RCC 7860 (cell line): ENCODE measurements around the gene CA10.

ENCODE experiments used
- DNase-seq: peaks from one replicate; pipeline ENCODE4 v3.0.0-alpha.2; 2015; ENCODE audit warnings: low spot score
- FAIRE-seq: peaks from 2 replicates; lab custom pipeline; 2012; peaks lifted over from hg19 to GRCh38; lab: Jason Lieb, UNC

The CA10 gene

DNA sequence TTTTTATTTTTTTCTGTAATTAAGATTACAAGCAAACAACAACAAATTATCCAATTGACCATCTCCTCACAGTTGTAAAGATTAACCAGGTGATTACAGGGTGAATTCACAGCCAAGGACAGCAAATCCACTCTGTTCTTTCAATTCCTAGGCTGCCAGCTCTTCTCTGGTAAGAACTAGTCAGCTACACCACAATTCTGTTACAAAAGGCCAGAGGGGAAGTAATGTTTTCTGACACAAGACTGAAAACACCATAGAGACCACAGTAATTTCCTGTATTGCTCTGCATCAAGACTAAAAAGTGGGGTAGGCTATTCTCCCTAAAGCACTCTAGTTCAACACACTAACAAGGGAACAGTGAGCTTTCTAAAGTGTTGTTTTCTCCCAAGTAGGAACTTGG lies 10.6 kb downstream of the CA10 start:
- DNase-seq (no peak), FAIRE-seq (no peak)

DNA sequence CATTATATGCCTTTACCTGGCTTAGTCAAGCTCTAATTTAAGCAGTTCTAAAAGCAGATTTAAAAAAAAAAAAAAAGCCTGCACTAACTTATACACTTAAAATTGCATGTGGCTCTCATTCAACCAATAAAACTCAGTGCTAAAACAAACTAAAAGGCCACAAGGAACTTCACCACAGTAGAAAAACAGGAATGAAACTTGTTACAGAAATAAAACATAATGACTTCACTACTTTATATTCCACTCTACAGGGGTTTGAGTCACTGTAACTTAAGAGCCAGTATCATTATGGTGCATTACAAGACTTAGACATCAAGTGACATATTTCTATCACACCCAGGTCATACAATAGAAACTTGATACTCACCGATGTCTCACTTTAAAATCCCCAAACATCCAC lies 11.1 kb downstream of the CA10 start:
- FAIRE-seq (no peak), DNase-seq (no peak)

DNA sequence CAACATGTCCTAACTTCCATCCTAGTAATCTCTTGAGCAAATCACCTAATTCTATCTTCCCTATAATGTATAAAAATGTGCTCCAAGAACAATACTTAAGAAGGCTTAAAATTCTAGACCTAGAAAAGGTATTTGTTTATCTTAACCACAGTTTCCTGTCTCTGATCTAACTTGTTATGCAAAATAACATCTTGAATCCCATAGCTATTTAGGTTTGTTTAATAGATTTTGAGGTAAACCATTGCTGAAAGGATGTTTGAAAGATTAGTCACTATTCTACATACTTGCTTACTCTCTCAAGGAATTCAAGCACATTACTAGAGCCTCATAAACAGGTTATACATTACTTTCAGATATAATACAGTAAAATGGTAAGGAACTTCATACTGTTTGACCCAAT lies 13.0 kb downstream of the CA10 start:
- DNase-seq (no peak), FAIRE-seq (no peak)

DNA sequence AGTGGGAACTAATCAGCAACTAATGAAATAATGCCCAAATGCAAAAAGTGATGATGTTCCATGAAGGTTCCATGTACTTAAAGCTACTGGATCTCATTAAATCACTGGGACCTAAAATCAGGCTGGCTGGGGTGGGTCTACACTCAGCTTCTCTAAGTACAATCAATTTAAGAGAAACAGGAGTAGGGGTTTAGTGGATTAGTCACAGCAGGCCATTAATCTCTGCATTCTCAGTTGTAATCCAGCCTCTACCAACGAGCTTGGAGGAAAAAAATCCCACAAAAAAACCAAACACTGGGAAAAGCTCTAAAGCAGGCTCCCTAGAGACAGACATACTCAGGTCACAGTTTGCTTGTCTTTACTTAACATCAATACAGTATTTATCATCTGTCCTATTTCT lies 15.0 kb downstream of the CA10 start:
- FAIRE-seq (no peak), DNase-seq (no peak)

DNA sequence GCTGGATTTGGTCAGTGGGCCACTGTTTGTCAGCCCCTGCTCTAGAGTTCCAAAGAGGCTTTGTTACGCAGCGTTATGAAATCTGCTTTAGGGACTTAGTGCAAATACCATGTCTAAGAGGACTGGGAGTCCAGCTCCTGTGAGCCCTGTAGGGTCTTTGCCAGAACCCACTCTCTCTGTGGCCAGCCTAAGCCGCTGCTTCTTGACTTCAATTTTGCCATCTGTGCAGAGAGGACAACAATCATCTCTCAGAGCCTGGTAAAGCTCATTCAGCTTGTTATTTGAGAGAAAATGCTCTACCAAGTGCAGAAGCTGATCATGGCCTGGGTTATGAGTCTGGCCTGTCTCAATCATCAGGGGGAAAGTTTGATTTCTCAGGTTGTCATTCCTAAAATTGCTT lies 17.9 kb downstream of the CA10 start:
- DNase-seq (no peak), FAIRE-seq (no peak)

DNA sequence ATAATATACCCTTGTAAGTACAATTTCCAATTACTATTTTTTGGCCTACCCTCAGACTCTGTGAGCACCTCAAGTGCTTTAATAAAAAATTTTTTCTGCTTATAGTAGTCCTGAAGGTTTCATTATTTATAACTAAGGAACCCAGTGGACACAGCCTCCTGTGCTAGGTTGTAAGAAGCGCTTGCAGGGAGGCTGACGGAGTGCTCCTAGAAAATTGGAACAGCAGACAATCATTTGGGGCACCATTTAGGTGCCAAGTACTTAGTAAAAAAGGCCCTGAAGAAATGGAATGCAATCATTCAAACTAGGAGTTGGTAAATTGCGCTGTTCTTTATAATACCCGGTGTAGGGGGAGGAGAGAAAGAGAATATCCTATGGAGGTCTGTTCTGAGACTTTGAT lies 19.8 kb downstream of the CA10 start:
- FAIRE-seq, result no peak

DNA sequence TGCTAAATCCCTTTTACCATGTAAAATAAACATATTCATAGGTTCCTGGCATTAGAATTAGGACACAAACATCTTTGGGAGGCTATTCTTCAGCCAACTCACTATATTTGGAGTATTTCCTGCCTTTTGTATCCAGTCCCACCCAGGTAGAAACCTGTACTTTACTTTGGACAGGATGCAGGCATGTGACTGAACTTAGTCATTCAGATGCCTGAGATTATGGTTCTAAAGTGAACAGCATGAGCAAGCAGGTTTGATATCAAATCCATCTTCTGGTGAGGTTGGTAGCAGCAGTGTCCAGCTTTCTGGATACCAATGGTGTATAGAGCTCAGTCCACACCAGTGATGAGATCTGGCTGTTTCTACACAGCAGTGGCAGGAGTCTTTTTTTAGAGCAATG lies 20.2 kb downstream of the CA10 start:
- DNase-seq (no peak), FAIRE-seq (no peak)

More for the DNA sequence above, 19.8 kb downstream of the CA10 start:
- no peak for DNase-seq

DNA sequence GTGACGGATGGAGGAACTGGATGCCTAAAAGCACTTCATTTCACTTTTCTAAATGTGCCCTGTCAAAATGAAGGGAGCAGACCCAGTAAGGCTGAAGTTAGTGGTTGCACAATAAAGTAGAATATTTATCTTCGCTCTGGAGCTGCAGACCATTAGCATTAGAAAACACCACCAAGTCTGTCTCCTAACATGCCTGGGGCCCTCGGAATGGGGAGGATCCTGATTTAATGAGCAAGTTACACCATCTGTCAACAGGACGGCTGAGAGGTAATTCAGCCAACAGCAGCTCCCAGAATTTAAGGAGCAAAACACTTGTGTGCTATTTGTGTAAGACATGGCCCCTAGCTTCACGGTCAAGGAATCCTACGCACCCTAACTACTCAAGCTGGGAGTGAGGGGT lies 22.3 kb downstream of the CA10 start:
- no peak for FAIRE-seq

DNA sequence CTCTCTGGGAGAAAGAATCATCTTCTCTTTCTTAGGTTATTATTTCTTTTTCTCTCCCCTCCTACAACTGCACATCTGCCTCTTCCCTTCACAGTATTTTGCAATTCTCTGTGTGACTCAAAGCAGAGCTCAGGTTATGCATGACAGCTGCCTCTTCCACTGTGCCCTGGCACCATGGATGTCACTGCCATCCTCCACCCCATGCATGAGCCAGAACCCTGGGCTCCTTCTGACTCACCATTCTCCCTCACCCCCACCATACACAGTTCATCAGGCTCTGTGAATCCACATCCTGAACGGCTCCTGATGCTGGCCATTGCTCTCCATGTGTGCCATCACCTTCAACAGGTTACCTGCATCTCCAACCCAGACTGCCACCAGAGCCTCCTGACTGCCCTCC lies 23.9 kb downstream of the CA10 start:
- FAIRE-seq, result no peak
- DNase-seq, result no peak

More for the DNA sequence above, 22.3 kb downstream of the CA10 start:
- no peak for DNase-seq

DNA sequence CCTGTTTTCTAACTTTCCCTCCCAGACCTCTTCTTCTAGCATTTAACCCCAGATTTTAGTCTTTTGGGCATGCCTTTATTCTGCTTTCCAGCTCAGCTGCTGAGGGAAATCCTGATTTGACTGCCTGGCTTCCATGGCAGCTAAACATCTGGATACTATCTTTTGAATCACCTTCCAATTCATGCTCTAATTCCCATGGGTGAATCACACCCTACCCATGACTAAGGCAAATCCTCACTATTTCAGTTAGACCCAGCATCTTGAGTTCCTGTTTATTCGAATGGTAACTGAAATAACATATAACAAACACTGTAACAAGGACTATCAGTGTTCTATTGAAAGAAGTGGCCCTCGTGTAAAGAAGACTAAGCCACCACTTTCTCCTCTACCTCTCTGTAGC lies 29.8 kb downstream of the CA10 start:
- DNase-seq (no peak), FAIRE-seq (no peak)

DNA sequence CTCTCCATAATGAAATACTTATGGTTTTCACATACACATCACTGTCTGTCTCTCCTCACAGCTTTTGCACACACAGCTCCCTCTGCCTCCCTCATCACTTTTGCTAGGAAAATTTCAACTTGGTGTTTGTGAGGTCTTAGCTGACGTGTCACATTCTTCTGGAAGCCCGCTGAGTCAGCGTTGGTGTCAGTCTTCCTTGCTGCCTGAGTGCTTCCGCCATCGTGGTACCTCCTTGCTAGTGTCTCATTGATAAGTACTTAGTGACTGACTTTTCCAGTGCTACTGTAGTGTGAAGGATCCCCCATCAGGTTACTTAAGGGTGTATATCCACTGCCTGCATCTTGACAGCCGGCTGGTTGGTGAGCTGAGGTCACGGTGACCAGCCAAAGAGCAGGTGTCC lies 33.5 kb downstream of the CA10 start:
- FAIRE-seq, result no peak
- peak; percentile 8 for DNase-seq

DNA sequence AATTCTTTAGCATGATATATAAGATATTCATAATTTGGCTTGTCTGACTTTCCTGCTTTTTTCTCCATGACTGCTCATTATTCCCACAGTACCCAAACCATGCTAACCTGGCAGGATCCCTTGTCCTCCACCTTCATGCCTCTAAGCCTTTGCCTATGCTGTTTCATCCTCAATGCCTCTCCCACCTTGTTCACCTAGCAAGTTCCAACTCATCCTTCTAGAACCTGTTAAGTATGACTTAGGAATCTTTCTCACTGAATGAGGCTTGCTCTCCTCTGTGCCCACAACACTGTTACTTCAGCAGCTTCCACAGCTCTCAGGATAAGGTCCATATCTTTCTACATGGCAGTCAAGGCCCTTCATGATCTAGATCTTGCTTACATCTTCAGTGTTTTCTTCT lies 34.0 kb downstream of the CA10 start:
- no peak for FAIRE-seq
- DNase-seq, result no peak

DNA sequence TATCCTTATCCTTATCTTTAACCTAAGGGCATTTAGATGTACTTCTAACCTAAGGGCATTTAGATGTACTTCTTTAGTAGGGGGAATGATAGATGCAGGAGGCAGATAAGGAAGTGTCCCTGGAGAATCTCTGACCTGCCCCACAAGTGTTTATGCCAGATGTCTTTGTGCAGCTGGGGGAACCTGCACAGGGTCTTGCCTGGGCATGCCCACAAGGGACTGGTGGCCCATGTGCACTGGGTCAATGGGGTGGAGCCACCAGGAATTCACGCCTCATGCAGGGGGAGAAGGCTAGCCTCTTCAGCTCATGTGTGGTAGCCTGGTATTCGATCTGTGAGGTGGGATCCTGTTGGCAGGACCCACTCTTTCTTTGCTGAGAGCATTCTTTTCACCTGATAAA lies 38.0 kb downstream of the CA10 start:
- DNase-seq (no peak), FAIRE-seq (no peak)

DNA sequence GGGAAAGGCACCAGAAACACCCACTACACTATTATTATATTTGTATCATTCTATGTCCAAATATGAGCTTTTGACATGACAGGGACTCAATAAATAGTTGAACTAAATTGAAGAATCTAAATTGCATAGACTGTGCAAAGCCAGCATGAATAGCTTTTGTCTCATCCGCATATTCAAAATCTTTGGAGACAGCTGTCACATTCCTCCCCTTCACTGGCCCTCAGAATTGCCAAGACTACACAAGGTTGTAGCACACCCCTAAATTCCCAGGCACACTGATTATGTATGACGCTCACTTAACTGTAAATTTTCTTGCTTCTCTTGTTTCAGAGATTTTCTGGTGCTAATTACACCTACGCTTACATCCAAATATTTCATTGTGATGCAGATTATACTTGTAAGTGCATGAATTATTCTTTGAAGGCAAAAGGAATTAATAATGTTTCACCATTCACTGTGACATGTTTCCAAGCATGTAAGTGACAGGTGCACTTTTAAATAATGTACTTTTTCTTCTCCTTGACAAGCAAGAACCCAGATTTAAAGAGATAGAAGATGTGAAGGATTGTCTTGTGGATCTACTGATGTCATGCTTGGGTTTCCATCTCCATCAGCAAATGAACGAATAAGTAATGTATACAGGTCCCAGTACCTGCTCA lies 47.5 kb downstream of the CA10 start:
- no peak for FAIRE-seq
- DNase-seq, result no peak

DNA sequence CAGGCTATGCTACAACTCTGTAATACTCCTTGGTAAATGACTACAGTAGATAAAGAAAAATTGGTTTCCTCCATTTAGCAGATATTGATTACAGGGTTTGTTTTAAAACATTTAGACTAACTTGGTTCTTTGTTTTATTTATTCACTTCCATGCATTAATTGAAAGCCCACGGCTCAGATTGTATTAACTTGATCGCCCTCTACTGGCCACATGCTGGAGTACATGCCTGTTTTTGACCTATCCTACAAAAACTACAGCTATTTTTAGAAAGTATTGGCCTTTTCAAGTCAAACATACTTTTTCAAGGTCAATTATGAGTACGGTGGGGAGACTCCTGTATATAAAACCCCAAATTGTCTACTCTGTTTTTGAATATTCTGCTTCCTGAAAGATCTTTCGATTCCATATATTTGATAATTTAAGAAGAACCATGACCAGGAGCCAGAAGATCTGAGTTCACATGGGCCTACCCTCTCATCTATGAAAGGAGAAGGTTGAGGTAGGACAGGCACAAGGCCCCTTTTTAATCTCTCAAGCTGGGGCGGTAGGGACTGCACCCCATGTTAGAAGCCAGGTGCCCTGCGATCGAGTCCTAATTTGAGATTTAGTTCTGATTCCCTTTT lies 51.8 kb downstream of the CA10 start:
- peak; percentile 40 for DNase-seq
- peak; percentile 38 for FAIRE-seq

DNA sequence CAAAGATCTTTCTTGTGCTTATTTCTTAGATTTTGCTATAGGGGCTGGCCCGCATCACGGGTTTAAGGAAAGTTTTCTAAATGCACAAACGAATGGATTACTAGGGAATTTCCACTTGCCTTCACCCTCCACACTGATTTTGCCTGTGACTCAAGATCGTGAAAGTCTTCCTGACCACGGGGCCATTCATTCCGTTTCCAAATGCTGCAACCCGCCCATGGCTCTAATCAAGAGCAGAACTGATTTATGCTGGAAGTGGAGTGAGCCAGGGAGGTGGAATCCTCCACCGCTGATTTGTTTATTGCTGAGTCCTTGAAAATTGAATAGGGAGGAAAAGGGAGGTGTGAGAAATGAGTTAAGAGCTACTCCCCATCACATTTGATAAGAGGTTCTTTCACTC lies 52.4 kb downstream of the CA10 start:
- DNase-seq (no peak), FAIRE-seq (no peak)

DNA sequence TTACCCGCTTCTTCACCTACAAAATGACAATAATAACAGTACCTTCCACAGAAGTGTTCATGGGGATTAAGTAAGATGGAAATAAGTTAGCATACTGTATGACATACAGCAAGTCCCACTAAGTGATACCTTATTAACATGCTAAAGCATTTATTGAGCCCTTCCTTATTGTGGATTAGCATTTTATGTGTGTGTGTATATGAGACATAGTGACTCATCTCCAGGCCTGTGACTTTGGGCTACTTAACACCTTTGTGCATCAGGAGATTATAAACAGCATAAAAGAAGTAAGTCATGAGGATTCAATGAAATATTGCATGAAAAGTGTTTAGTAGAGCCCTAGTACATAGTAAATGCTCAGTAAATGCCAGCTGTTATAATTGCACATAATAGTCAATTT lies 52.9 kb downstream of the CA10 start:
- FAIRE-seq (no peak), DNase-seq (no peak)

DNA sequence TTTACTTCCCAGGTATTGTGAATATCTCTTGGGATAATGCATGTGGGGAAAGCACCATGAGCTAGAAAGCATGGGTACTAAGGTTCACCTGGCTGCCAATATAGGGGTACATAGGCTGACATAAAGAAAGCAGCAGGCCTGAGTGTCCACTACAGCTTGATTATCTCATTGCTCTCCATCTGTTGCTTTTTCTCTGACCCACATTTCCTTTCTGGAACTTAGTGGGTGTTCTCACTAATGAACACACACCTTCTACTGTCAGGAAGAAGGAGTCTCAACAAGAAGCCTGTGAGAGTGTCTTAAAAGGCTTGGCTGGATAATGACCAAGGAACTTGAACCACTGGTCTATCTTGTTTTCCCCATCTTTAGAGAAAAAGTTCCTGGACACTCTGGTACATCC lies 62.5 kb downstream of the CA10 start:
- FAIRE-seq (no peak), DNase-seq (no peak)

DNA sequence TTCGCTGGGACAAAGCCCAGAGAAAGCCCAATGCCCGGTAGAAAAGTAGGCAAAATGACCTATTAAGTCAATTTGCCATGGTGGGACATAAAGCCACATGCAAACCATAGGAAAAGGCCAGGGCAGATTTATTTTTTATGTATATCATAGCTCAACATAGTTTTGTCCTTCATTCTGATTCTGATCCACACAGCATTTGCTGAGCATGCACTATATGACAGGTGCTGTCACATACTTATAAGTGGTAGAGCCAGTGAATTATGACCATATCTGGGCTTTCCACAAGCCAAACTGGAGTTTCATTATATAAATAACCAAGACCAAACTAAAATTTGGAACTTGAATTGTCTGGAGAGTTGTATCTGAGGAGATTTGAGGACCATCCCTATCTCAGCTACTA lies 74.3 kb downstream of the CA10 start:
- no peak for FAIRE-seq

DNA sequence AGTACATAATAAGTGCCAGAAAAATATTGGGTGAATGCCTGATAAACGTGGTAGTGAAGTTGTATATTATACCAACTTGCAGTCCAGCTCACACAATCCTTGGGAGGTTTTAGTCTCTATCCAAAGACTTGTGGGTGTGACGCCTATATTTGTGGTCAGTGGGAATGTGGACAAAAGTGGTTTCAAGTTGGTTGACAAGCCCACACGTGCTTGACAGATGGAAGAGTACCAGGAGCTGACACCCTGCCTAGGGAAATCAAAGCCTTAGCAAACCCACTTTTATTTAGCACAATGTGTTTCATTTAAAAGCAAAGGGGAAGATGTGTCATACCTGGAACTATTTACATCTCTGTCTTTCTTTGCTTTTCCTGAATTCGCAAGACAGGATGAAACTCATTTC lies 79.0 kb downstream of the CA10 start:
- DNase-seq, result no peak
- no peak for FAIRE-seq

More for the DNA sequence above, 74.3 kb downstream of the CA10 start:
- DNase-seq, result no peak

DNA sequence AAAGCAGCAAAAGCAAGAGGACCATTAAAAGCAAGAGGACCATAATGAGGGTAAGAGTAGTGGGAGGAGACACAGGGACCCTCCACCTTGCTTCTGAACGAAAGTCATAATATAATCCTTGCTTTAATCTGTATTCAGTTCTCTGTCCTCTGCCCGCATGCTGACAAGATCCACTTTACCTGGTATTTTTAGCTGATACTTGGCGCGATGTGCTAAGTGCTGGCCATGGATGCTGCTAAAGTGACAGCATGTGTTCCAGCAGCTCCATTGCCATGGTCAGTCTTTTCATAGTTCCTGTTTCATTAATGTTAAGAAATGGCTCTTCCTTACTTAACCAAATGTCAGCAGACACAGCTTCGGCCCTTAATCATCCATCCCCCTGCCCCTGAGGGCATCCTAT lies 86.8 kb downstream of the CA10 start:
- DNase-seq, result no peak
- FAIRE-seq, result no peak

DNA sequence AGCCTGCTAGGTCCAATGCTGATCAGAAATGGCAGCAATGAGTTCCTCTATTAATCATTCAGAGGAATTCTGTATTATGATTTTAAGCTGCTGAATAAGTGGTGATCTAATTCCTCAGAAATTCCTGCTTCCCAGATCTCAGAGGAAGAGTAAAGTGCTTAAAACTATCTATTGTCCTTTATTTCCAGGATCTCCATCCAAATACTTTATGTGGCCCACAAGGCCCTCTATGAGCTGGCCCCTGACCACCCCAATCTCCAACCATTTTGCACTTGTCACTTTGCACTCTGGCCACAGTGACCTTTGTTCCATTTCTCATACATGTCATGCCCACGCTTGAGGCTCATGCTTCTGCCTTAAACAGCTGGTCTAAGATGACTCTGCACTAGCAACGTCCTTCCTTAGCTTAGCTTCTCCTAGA lies 93.7 kb downstream of the CA10 start:
- FAIRE-seq (no peak), DNase-seq (peak; percentile 8)

DNA sequence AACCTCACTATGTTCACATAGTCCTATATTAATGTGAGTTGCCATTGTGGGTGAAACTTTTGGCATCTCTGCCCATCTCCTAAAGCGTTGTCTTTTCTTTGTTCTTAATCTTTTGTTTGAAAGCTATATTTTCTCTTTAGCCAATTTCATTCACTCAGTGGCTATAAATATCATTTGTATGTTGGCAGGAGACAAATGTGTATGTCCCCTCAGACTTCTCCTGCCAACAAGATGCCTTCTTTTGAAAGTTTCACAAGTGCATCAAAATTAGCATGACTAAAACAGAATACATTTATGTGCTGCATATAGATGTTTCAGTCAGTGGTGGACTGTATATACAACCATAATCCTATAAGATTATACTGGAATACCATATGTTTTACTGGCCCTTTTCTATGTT lies 109.0 kb downstream of the CA10 start:
- FAIRE-seq, result no peak

More for the DNA sequence above, 109.0 kb downstream of the CA10 start:
- no peak for DNase-seq
